ENCODE data around the gene MYO5B.

DNA sequence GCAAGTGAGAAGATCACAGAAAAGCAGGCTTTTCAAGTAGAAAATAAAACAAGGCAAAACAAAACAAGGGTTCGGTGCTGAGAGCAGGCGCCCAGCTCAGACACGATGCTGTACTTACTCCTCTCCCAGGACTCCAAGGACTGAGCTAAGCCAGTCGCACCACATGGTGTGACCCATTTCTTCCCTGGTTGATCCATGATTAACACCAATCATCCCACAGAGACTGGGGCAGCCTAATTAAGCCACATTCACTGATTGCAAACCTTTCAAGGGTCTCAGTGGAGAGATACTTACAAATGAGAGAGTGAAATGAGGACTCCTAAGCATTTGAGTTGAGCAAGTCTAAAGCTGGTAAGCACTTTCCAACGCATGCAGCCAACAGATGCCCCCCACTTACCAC is 155.2 kb downstream of the MYO5B start:
- TF ChIP-seq, protein P1, sequence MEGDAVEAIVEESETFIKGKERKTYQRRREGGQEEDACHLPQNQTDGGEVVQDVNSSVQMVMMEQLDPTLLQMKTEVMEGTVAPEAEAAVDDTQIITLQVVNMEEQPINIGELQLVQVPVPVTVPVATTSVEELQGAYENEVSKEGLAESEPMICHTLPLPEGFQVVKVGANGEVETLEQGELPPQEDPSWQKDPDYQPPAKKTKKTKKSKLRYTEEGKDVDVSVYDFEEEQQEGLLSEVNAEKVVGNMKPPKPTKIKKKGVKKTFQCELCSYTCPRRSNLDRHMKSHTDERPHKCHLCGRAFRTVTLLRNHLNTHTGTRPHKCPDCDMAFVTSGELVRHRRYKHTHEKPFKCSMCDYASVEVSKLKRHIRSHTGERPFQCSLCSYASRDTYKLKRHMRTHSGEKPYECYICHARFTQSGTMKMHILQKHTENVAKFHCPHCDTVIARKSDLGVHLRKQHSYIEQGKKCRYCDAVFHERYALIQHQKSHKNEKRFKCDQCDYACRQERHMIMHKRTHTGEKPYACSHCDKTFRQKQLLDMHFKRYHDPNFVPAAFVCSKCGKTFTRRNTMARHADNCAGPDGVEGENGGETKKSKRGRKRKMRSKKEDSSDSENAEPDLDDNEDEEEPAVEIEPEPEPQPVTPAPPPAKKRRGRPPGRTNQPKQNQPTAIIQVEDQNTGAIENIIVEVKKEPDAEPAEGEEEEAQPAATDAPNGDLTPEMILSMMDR (IDR thresholded peaks at IDR 0.05) = no peak
- TF ChIP-seq, protein P2, sequence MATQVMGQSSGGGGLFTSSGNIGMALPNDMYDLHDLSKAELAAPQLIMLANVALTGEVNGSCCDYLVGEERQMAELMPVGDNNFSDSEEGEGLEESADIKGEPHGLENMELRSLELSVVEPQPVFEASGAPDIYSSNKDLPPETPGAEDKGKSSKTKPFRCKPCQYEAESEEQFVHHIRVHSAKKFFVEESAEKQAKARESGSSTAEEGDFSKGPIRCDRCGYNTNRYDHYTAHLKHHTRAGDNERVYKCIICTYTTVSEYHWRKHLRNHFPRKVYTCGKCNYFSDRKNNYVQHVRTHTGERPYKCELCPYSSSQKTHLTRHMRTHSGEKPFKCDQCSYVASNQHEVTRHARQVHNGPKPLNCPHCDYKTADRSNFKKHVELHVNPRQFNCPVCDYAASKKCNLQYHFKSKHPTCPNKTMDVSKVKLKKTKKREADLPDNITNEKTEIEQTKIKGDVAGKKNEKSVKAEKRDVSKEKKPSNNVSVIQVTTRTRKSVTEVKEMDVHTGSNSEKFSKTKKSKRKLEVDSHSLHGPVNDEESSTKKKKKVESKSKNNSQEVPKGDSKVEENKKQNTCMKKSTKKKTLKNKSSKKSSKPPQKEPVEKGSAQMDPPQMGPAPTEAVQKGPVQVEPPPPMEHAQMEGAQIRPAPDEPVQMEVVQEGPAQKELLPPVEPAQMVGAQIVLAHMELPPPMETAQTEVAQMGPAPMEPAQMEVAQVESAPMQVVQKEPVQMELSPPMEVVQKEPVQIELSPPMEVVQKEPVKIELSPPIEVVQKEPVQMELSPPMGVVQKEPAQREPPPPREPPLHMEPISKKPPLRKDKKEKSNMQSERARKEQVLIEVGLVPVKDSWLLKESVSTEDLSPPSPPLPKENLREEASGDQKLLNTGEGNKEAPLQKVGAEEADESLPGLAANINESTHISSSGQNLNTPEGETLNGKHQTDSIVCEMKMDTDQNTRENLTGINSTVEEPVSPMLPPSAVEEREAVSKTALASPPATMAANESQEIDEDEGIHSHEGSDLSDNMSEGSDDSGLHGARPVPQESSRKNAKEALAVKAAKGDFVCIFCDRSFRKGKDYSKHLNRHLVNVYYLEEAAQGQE (IDR thresholded peaks at IDR 0.05; ENCODE audit: low read depth, low read length) = no peak
- TF ChIP-seq RXRA (IDR thresholded peaks at IDR 0.05; ENCODE audit: borderline replicate concordance, low read depth) (no peak), RFX5 (IDR thresholded peaks at IDR 0.05; ENCODE audit: low read length) (no peak), JUND (IDR thresholded peaks at IDR 0.05) (no peak)

Measured in SK-N-SH (cell line).